Endothelial cell of umbilical vein (primary cell): Measurements from ENCODE around the gene GCGR. TPM values are rescaled to one million over a fixed set of nuclear protein-coding genes. Genes with fewer than 3 reads are reported as not detected.

Source experiments
- BruUV-seq: library from RNA; stranded (reverse); fragments of 400-500 nt; replicated peaks from 2 replicates; lab custom pipeline; 2021; lab: Mats Ljungman, UMichigan
- CTCF ChIA-PET: fragments of 300-600, 350-600 bp; sonication (Branson Sonifier 250); formaldehyde crosslinking; loops from one replicate; lab custom pipeline; 2021; ENCODE audit warnings: antibody characterized with exemption, inconsistent platforms; lab: Charles Lee
- POLR2A ChIA-PET: fragments of 300-600, 350-600 bp; sonication (Branson Sonifier 250); formaldehyde crosslinking; loops from one replicate; lab custom pipeline; 2021; ENCODE audit warnings: antibody characterized with exemption, inconsistent platforms; lab: Charles Lee
- DNase-seq: peaks from one replicate; pipeline ENCODE4 v3.0.0-alpha.2; 2011; ENCODE audit warnings: low read depth, low spot score
- FAIRE-seq: peaks from 2 replicates; lab custom pipeline; 2011; peaks lifted over from hg19 to GRCh38; lab: Jason Lieb, UNC
- H2AFZ ChIP-seq: 2 replicates; pipeline ENCODE4 v1.6.0; 2012; ENCODE audit warnings: low read depth, low read length, control low read depth, inconsistent platforms
- H3K27ac ChIP-seq: 2 replicates; pipeline ENCODE4 v1.5.1; 2011; ENCODE audit warnings: low read depth, mild to moderate bottlenecking, control low read depth, low read length, moderate library complexity; ENCODE audit not compliant: insufficient read depth
- H3K27me3 ChIP-seq, 2 experiments: 2 replicates each; pipeline versions ENCODE4 v1.6.0 to v1.6.1; 2011; ENCODE audit warnings: low read length in 2 of 2, mixed read lengths in 1 of 2; ENCODE audit not compliant: control insufficient read depth in 2 of 2, insufficient read depth in 2 of 2
- H3K36me3 ChIP-seq, 2 experiments: 2 replicates in 1 of 2; 3 replicates in 1 of 2; pipeline ENCODE4 v1.5.1; 2011; ENCODE audit warnings: low read length in 2 of 2, mild to moderate bottlenecking in 1 of 2, moderate library complexity in 1 of 2; ENCODE audit not compliant: control insufficient read depth in 2 of 2, insufficient read depth in 2 of 2; ENCODE audit errors: extremely low read depth in 1 of 2
- H3K4me1 ChIP-seq: 3 replicates; pipeline ENCODE4 v1.5.1; 2011; ENCODE audit warnings: mild to moderate bottlenecking, low read length; ENCODE audit not compliant: control insufficient read depth, insufficient read depth; ENCODE audit errors: extremely low read depth
- H3K4me2 ChIP-seq: 2 replicates; pipeline ENCODE4 v1.6.1; 2011; ENCODE audit warnings: low read length, control low read depth, mixed read lengths; ENCODE audit not compliant: insufficient read depth
- H3K4me3 ChIP-seq, 3 experiments: fragments of 200-600 bp in 1 of 3; sonication (generic), shearing (Covaris generic) in 1 of 3; replicated peaks in 1 of 3; 2 replicates each; pipeline ENCODE4 v1.5.1; 2011 to 2016; ENCODE audit warnings: control low read depth in 3 of 3, low read length in 3 of 3, mild to moderate bottlenecking in 2 of 3, inconsistent platforms in 1 of 3, low read depth in 1 of 3, moderate library complexity in 1 of 3; ENCODE audit not compliant: insufficient read depth in 1 of 3
- H3K79me2 ChIP-seq: 2 replicates; pipeline ENCODE4 v1.6.0; 2012; ENCODE audit warnings: low read length, inconsistent platforms; ENCODE audit not compliant: control insufficient read depth, insufficient read depth
- H3K9ac ChIP-seq: replicated peaks from 2 replicates; pipeline ENCODE3; 2011; ENCODE audit warnings: low read length, control low read depth; ENCODE audit not compliant: insufficient read depth; ENCODE audit errors: extremely low read depth
- H3K9me1 ChIP-seq: replicated peaks from 3 replicates; pipeline ENCODE4 v1.6.0; 2011; ENCODE audit warnings: mild to moderate bottlenecking, low read length; ENCODE audit not compliant: control insufficient read depth, insufficient read depth; ENCODE audit errors: extremely low read depth
- H3K9me3 ChIP-seq: replicated peaks from 2 replicates; pipeline ENCODE4 v1.5.1; 2012; ENCODE audit warnings: low read length, inconsistent platforms; ENCODE audit not compliant: control insufficient read depth, insufficient read depth
- H4K20me1 ChIP-seq: replicated peaks from 2 replicates; pipeline ENCODE3; 2011; ENCODE audit warnings: mild to moderate bottlenecking, low read length; ENCODE audit not compliant: control insufficient read depth, insufficient read depth; ENCODE audit errors: extremely low read depth
- CTCF ChIP-seq, 2 donors: IDR thresholded peaks; 1 replicate in 1 of 2; 2 replicates in 1 of 2; pipeline ENCODE4 v1.5.1; 2011; ENCODE audit warnings: low read length in 2 of 2, mild to moderate bottlenecking in 2 of 2, moderate library complexity in 2 of 2, control low read depth in 1 of 2, inconsistent platforms in 1 of 2, low read depth in 1 of 2; ENCODE audit not compliant: insufficient read depth in 1 of 2; ENCODE audit errors: extremely low read depth in 1 of 2
- EZH2 ChIP-seq: IDR thresholded peaks from 2 replicates; pipeline ENCODE4 v1.6.1; 2012; ENCODE audit warnings: borderline replicate concordance, low read depth, mild to moderate bottlenecking, moderate library complexity, low read length, inconsistent platforms; ENCODE audit not compliant: severe bottlenecking
- FOS ChIP-seq: IDR thresholded peaks from 2 replicates; pipeline ENCODE4 v1.6.1; 2011; ENCODE audit warnings: mild to moderate bottlenecking, low read length, moderate library complexity, borderline replicate concordance; ENCODE audit not compliant: insufficient read depth
- JUN ChIP-seq: IDR thresholded peaks from 2 replicates; pipeline ENCODE4 v1.6.1; 2011; ENCODE audit warnings: borderline replicate concordance, low read depth; ENCODE audit not compliant: insufficient read length, insufficient read depth
- MAX ChIP-seq: IDR thresholded peaks from 2 replicates; pipeline ENCODE4 v1.6.1; 2011; ENCODE audit not compliant: insufficient read depth, insufficient read length
- MYC ChIP-seq: IDR thresholded peaks from one replicate; pipeline ENCODE4 v1.6.1; 2011; ENCODE audit warnings: mild to moderate bottlenecking, low read depth, low read length
- POLR2A ChIP-seq: IDR thresholded peaks from 2 replicates; pipeline ENCODE4 v1.6.1; 2012; ENCODE audit warnings: low read depth, mild to moderate bottlenecking, control low read depth, low read length
- dilution Hi-C: fragments of 300-500 bp; cut with MboI; formaldehyde crosslinking; loops from one replicate; pipeline ENCODE4 v1.15.0; 2019; ENCODE audit warnings: low sequenced_read_pairs; ENCODE audit not compliant: extremely low pct_ligation_motif_present
- intact Hi-C: fragments of 100-400 bp; cut with micrococcal nuclease; formaldehyde crosslinking; loops from one replicate; pipeline ENCODE4 v1.10.0; 2022
- polyA plus RNA-seq, 4 experiments: library from polyadenylated mRNA; depleted of rRNA in 3 of 4; stranded (reverse) in 3 of 4; unstranded in 1 of 4; fragments of >200 nt; gene quantifications; 2 replicates each; pipeline versions ENCODE4 v1.2.1 to v1.2.3, GENCODE V29; 2011 to 2012; ENCODE audit warnings: missing spikeins in 1 of 4
- total RNA-seq: library from RNA; stranded (reverse); gene quantifications from 2 replicates; pipeline ENCODE4 v1.2.3, GENCODE V29; 2021

The GCGR gene
- total and polyA plus RNA-seq, 2 donors (not counting 3 experiments of a cell fraction or from before 2014, with no cell fraction given), result not detected

GRCh38 chr17:81807210-81807719 is 3.3 kb downstream of the GCGR start:
- Histone ChIP-seq H4K20me1 (no peaks in the 10 kb centered on the region), H3K9ac (no peak overlapping the region), H3K4me3 (no peak overlapping the region), H2AFZ (no peak overlapping the region), H3K4me2 (no peak overlapping the region), H3K4me1 (no peaks in the 10 kb centered on the region), H3K27me3 (peaks cover 23 to 30% of the 10 kb centered on the region in 2 experiments), H3K9me3 (no peaks in the 10 kb centered on the region), H3K9me1 (no peaks in the 10 kb centered on the region), H3K27ac (no peak overlapping the region), H3K36me3 (no peaks in the 10 kb centered on the region), H3K79me2 (no peaks in the 10 kb centered on the region)
- no TSS peak for BruUV-seq
- dilution Hi-C loops (no loop called here), intact Hi-C loops (no loop called here)
- ChIA-PET CTCF (no interaction called here), POLR2A (no interaction called here)
- FAIRE-seq, result no peak
- no peak for DNase-seq
- TF ChIP-seq EZH2 (no peak), JUN (no peak)

DNA sequence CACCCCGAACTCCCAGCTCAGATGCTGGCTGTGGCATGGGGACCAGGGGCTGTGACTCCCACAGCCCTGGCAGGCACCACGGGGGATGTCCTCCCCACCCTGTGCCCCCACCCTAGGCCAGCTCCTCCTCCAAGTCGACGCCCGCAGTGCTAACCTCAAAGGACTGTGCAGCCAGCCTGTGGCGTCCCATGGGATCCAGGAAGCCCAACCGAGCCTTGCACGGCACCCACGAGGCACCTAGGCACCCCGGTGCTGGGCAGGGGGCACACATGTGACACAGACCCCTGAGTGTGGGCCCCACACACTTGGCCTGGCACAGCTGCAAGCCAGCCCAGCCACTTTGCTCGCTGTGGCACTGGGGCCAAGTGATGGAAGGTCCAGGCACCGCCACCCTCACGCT is 3.9 kb downstream of the GCGR start:
- dilution Hi-C loops (no loop called here), intact Hi-C loops (no loop called here)
- H3K9ac ChIP-seq, result no peak overlapping the region
- TF ChIP-seq POLR2A, result no peak
- no peak for TF ChIP-seq FOS
- TF ChIP-seq MYC, result no peak
- no peak for TF ChIP-seq EZH2
- no peak for TF ChIP-seq JUN
- no peak for TF ChIP-seq CTCF (IDR thresholded peaks at IDR 0.05; ENCODE audit: extremely low read depth in 1 of 2, insufficient read depth in 1 of 2, low read depth in 1 of 2, low read length in 2 of 2)
- TF ChIP-seq MAX, result no peak
- no peak overlapping the region for H3K27ac ChIP-seq
- H3K36me3 ChIP-seq, result no peaks in the 10 kb centered on the region
- H3K4me3 ChIP-seq, result no peak overlapping the region
- H2AFZ ChIP-seq, result no peak overlapping the region
- H3K4me2 ChIP-seq, result no peak overlapping the region
- no peaks in the 10 kb centered on the region for H3K9me3 ChIP-seq
- H3K27me3 ChIP-seq, result peaks cover 18 to 24% of the 10 kb centered on the region in 2 experiments
- no TSS peak for BruUV-seq
- H3K4me1 ChIP-seq, result no peaks in the 10 kb centered on the region
- H3K9me1 ChIP-seq, result no peaks in the 10 kb centered on the region
- CTCF ChIA-PET, result interaction anchor here (1.6 kb wide), 1 partner anchor 14 kb away, joined by 8 read pairs; no protein-coding TSS in a partner anchor
- no peak for DNase-seq
- POLR2A ChIA-PET, result no interaction called here
- no peaks in the 10 kb centered on the region for H4K20me1 ChIP-seq
- H3K79me2 ChIP-seq, result no peaks in the 10 kb centered on the region
- FAIRE-seq, result no peak
